ENCODE data around the gene LCN12. TPM values are rescaled to one million over a fixed set of nuclear protein-coding genes. Genes with fewer than 3 reads are reported as not detected.
A peak's percentile ranks its signal among the peaks of the same experiment; 100 is the strongest.

LCN12 gene
- total RNA-seq, 1 experiment from 2014 or later = 2.1 TPM

- no peak for DNase-seq
- Histone ChIP-seq H4K8ac (replicated peaks; ENCODE audit: insufficient read length, low read depth, low read length) (no peak overlapping the region), H2BK120ac (ENCODE audit: low read depth, low read length, poor library complexity, severe bottlenecking) (no peak overlapping the region), H3K18ac (ENCODE audit: insufficient read length, low read depth, low read length) (no peak overlapping the region), H3K4me1 (ENCODE audit: insufficient read depth, low read length) (no peaks in the 10 kb centered on the region), H3K27ac (ENCODE audit: insufficient read length, low read depth, low read length) (no peak overlapping the region), H3K79me1 (ENCODE audit: insufficient read depth, low read depth, low read length, poor library complexity, severe bottlenecking) (no peaks in the 10 kb centered on the region), H3K14ac (ENCODE audit: insufficient read depth, low read length) (no peak overlapping the region), H3K9me3 (ENCODE audit: control insufficient read depth, low read depth, low read length) (no peaks in the 10 kb centered on the region), H2BK12ac (ENCODE audit: insufficient read length, low read depth, low read length) (no peak overlapping the region), H2BK15ac (ENCODE audit: low read depth, low read length) (no peak overlapping the region), H3K9ac (ENCODE audit: extremely low read depth, insufficient read length, low read length) (no peak overlapping the region), H3K4ac (ENCODE audit: low read depth, low read length) (no peak overlapping the region), H3K4me2 (ENCODE audit: insufficient read depth, insufficient read length, low read length) (no peak overlapping the region), H4K5ac (ENCODE audit: insufficient read length, low read depth, low read length) (no peak overlapping the region), H2AFZ (ENCODE audit: low read length) (no peak overlapping the region), H3T11ph (ENCODE audit: low read length) (no peak overlapping the region), H4K91ac (ENCODE audit: insufficient read length, low read depth, low read length) (no peak overlapping the region), H2BK5ac (ENCODE audit: insufficient read length, low read length) (no peak overlapping the region), H3K56ac (ENCODE audit: insufficient read length, low read depth, low read length) (no peak overlapping the region), H3K23ac (ENCODE audit: insufficient read length, low read depth, low read length) (no peak overlapping the region), H4K20me1 (ENCODE audit: control insufficient read depth, insufficient read depth, insufficient read length) (no peaks in the 10 kb centered on the region), H2AK5ac (ENCODE audit: insufficient read length, low read length) (no peak overlapping the region), H3K27me3 (ENCODE audit: insufficient read depth, low read length) (no peaks in the 10 kb centered on the region), H3K79me2 (ENCODE audit: insufficient read depth, low read length) (no peaks in the 10 kb centered on the region), H3K23me2 (ENCODE audit: insufficient read length, low read depth, low read length, poor library complexity, severe bottlenecking) (peaks cover 3% of the 10 kb centered on the region), H2BK20ac (ENCODE audit: low read depth, low read length, poor library complexity, severe bottlenecking) (no peak overlapping the region)
- H3K4me3 Mint-ChIP-seq = peak overlapping the region; percentile 58 to 68; a peak in 3 of 5 replicates
- peaks cover 3% of the 10 kb centered on the region; the same call in 1 of the 2 replicates for H3K27me3 Mint-ChIP-seq (ENCODE audit: low read depth)
- peaks cover 7 to 14% of the 10 kb centered on the region in 2 experiments for H3K4me1 Mint-ChIP-seq
- H3K9me3 Mint-ChIP-seq = no peaks in the 10 kb centered on the region
- TF ChIP-seq CTCF (conservative IDR thresholded peaks at IDR 0.05) = no peak
- peak overlapping the region in 1 of 3 experiments; percentile 68; a peak in 1 of 7 replicates for H3K27ac Mint-ChIP-seq
- H3K36me3 Mint-ChIP-seq (ENCODE audit: insufficient read depth in 1 of 3, low read depth in 3 of 3) = peaks cover 2 to 48% (median 35%) of the 10 kb centered on the region in 3 experiments; a peak in 5 of 7 replicates
- WGBS (ENCODE audit: extremely low coverage, insufficient read length, low lambda C conversion rate) = no CpG with 5 or more reads among the region's 60 CpGs
These were observed 9.8 kb upstream of the LCN12 start for GRCh38 chr9:136942112-136942880.
